Neural crest cell (in vitro differentiated cells): ENCODE measurements around the gene LY6G6C. TPM values are rescaled to one million over a fixed set of nuclear protein-coding genes. Genes with fewer than 3 reads are reported as not detected.
A peak's percentile ranks its signal among the peaks of the same experiment; 100 is the strongest.

Experiments used
- DNase-seq: peaks from one replicate; pipeline ENCODE4 v3.0.0; 2021; ENCODE audit warnings: low read depth, mixed read lengths, low spot score
- H3K27ac Mint-ChIP-seq: one replicate; pipeline ENCODE4 v1.8.0; 2021; ENCODE audit warnings: mild to moderate bottlenecking, mixed read lengths; ENCODE audit not compliant: unreplicated experiment
- H3K27me3 Mint-ChIP-seq: 2 replicates; pipeline ENCODE4 v1.8.0; 2021; ENCODE audit warnings: low read depth, mild to moderate bottlenecking, mixed read lengths
- H3K36me3 Mint-ChIP-seq: 2 replicates; pipeline ENCODE4 v1.8.0; 2021; ENCODE audit warnings: low read depth, mild to moderate bottlenecking, mixed read lengths
- H3K4me1 Mint-ChIP-seq: 2 replicates; pipeline ENCODE4 v1.8.0; 2021; ENCODE audit warnings: mixed read lengths
- H3K4me3 Mint-ChIP-seq: one replicate; pipeline ENCODE4 v1.8.0; 2021; ENCODE audit warnings: mild to moderate bottlenecking, mixed read lengths
- H3K9me3 Mint-ChIP-seq: 2 replicates; pipeline ENCODE4 v1.8.0; 2021; ENCODE audit warnings: mixed read lengths
- CTCF ChIP-seq: fragments of 200-600 bp; sonication (generic); conservative IDR thresholded peaks from 2 replicates; pipeline ENCODE4 v1.5.0; 2021; ENCODE audit warnings: antibody characterized with exemption, mild to moderate bottlenecking
- total RNA-seq: library from RNA; stranded (reverse); gene quantifications from 2 replicates; pipeline ENCODE4 v1.2.1, GENCODE V29; 2021

Gene LY6G6C
- total RNA-seq, 1 donor from 2014 or later, result 1.2 TPM

- peak within 1 kb of the TSS; percentile 47 for H3K4me3 Mint-ChIP-seq
- H3K36me3 Mint-ChIP-seq, result peaks cover 29% of the 10 kb centered on the region
- peaks cover 35% of the 10 kb centered on the region for H3K4me1 Mint-ChIP-seq
- TF ChIP-seq CTCF, result no peak
- H3K27me3 Mint-ChIP-seq, result no peaks in the 10 kb centered on the region
- H3K9me3 Mint-ChIP-seq, result no peaks in the 10 kb centered on the region
- peak within 1 kb of the TSS; percentile 89 for H3K27ac Mint-ChIP-seq
- no peak for DNase-seq
These were observed 40.8 kb upstream of the LY6G6C start, which contains the start of gene SAPCD1 for GRCh38 chr6:31762356-31762755. Gene SAPCD1 (plus strand): TSS chr6:31762656. CDS start chr6:31763055, 399 bp downstream.

- DNase-seq, result no peak
- Mint-ChIP-seq H3K4me1 (peaks cover 31% of the 10 kb centered on the region), H3K27ac (no peak overlapping the region), H3K9me3 (no peaks in the 10 kb centered on the region), H3K36me3 (peaks cover 29% of the 10 kb centered on the region), H3K27me3 (no peaks in the 10 kb centered on the region), H3K4me3 (no peak overlapping the region)
- TF ChIP-seq CTCF, result no peak
These were observed 39.8 kb upstream of the LY6G6C start for GRCh38 chr6:31761343-31761742.

- peak overlapping the region; percentile 88 for H3K27ac Mint-ChIP-seq
- H3K4me3 Mint-ChIP-seq, result no peak overlapping the region
- H3K4me1 Mint-ChIP-seq, result peaks cover 30% of the 10 kb centered on the region
- no peaks in the 10 kb centered on the region for H3K9me3 Mint-ChIP-seq
- no peak for TF ChIP-seq CTCF
- no peak for DNase-seq
- no peaks in the 10 kb centered on the region for H3K27me3 Mint-ChIP-seq
- peaks cover 29% of the 10 kb centered on the region for H3K36me3 Mint-ChIP-seq
These were observed 39.2 kb upstream of the LY6G6C start for GRCh38 chr6:31760790-31761189.

- H3K27me3 Mint-ChIP-seq, result no peaks in the 10 kb centered on the region
- no peak overlapping the region for H3K27ac Mint-ChIP-seq
- no peak for TF ChIP-seq CTCF
- no peaks in the 10 kb centered on the region for H3K9me3 Mint-ChIP-seq
- peaks cover 28% of the 10 kb centered on the region for H3K36me3 Mint-ChIP-seq
- no peak for DNase-seq
- H3K4me1 Mint-ChIP-seq, result peaks cover 17% of the 10 kb centered on the region
- no peak overlapping the region for H3K4me3 Mint-ChIP-seq
These were observed 36.7 kb upstream of the LY6G6C start for GRCh38 chr6:31758281-31758680.

GRCh38 chr6:31752739-31753319 lies 31.3 kb upstream of the LY6G6C start:
- Mint-ChIP-seq H3K4me3 (no peak overlapping the region), H3K27me3 (no peaks in the 10 kb centered on the region)

More at GRCh38 chr6:31752739-31753319, 31.3 kb upstream of the LY6G6C start:
- no peak overlapping the region for H3K27ac Mint-ChIP-seq
- H3K36me3 Mint-ChIP-seq, result peaks cover 9% of the 10 kb centered on the region
- DNase-seq, result no peak
- H3K9me3 Mint-ChIP-seq, result no peaks in the 10 kb centered on the region
- TF ChIP-seq CTCF, result no peak
- H3K4me1 Mint-ChIP-seq, result no peaks in the 10 kb centered on the region
